HG02870 (cell line): ENCODE measurements around the gene TLE3.

ENCODE experiments used
- ATAC-seq: cut with Tn5 transposase; IDR thresholded peaks from one replicate; pipeline ENCODE4 v1.9.1; 2021; ENCODE audit warnings: mild to moderate bottlenecking, moderate library complexity; ENCODE audit not compliant: unreplicated experiment

The TLE3 gene

DNA sequence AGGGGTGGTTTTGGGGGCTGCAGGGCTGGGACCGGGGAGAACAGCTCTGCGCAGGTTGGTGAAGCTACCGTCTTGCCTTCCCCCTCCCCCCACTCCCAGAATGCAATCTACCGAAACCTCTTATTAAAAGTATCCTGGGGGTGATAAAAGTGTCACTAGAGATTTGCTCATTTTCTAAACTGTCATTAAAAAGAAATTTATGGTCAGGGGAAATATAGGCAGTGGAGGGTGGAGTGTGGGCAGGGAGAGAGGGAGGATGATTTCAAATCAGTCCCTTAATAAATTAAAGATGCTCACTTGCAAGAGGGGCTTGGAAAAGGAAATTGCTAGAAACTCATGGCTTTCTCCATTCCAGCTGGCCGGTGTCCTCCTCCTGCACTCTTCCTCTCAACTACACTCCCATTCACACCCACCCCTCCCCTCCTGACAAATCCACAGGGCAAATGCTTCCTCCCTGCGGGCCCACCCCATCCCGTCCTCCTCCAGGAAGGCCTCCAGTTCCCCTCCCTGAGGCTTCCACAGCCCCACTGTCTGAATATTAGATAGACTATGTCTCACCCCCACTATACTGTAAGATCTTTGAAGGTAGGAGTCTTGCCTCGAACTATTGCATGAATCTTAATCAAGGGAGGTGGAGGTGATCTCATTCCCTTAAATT, 83.9 kb downstream of the TLE3 start:
- no peak for ATAC-seq

DNA sequence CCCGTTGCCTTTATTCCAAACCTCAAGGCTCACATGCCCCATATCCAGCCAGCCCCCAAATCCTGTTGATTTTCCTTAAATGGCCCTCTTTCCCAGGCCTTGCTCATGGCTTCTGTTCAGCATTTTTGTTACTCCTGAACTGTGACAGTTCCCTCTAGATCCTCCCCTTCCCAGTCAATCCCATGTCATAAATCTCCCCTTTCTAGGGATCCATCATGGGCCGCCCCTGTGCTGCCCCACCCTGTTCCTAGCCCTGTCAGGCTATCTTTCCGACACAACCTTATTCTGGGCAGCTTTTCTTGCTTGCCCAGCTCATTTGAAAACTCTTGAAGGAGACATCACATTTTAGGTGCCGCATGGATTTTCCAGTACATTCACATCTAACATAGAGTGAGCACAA, 84.8 kb downstream of the TLE3 start:
- ATAC-seq: no peak

DNA sequence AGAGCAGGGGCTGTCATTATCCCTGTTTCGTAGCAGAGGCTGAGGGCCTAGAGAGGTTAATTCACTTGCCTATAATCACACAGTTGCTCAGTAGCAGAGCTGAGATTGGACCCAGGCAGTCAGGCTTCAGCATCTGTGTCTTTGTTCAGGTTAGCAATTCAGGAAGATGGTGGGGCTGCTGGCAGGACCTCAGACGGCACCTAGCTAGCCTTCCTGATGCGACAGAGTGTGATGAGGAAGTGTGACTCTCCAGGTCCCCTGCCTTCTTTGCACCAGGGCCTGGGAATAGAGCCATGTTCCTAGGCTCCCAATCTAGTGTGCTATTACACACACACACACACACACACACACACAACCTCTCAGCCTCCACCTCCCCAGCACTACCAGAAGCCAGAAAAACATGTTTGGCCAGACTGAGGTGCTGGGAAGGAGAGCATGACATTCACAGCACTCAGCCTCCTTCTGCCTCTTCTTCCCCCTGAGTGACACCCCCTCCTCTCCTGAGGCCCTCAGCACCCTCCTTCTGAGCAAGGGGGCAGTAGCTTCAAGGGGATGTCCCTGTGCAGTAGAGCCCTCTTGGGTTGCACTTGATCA, 88.9 kb downstream of the TLE3 start:
- no peak for ATAC-seq

DNA sequence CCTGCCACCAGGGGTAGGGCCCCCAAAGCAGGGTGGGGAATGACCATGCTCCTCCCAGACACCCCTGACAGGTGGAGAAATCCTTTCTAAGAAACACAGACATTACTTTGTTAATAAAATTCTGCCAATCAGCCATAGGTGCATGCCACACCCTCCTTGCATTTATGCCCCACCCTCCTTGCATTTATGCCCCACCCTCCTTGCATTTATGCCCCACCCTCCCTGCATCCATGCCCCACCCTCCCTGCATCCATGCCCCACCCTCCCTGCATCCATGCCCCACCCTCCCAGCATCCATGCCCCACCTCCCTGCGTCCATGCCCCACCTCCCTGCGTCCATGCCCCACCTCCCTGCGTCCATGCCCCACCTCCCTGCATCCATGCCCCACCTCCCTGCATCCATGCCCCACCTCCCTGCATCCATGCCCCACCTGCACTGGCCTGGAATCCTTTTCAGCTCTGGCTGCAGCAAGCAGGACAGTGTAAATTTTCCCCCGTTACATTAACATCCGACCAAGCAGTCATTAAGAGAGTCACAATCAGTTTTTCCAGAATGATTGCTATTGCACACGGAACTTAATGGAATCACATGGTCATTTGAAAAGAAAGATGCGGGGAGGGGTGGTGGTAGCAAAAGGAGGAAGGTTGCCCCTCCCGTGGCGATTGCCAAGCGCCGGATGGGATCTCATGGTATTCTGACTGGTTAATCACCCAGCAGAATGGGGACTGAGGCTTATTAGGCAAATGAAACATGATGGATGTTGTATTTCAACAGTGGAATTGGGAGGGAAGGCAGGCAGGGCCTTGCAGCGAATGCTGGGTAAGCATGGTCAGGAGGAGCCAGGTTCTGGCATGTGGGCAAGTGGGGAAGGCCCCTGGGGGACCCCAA, 91.2 kb downstream of the TLE3 start:
- no peak for ATAC-seq

DNA sequence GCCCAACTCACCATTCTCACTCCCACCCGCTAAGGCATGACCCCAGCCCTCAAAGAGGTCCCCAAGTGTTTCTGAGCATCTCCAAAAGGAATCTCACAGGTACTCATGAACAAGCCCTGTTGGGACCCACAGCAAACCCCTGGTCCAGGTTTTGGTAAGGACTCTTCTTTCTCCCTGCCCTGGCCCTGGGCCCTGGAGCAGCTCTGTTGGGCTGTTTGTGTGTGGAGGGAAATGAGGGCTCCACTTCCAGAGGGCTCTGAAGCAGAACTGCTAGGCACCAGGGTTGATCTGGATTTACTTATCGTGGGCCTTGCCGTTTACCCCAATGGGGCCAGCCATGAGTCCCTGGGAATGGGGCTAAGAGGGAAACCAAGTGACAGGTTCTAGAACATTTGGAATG, 92.9 kb downstream of the TLE3 start:
- no peak for ATAC-seq

DNA sequence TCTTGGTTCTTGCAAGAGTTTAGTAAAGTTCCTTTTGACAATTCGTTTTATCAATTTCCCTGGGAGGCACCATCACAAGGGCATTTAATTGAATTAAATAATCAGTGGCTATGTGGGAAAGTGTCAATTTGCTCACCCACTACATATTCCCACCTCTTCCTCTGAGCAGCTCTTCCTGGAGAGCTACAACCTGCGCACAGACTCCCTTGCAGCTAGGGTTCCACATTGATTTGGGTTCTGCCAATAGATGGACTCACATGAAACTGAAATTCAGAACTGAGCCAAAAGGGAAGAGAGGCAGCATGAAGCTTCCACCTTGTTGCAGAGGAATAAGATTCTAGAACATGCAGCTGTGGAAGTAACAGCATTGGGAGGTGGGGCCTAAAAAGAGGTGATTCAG, 94.8 kb downstream of the TLE3 start:
- no peak for ATAC-seq

DNA sequence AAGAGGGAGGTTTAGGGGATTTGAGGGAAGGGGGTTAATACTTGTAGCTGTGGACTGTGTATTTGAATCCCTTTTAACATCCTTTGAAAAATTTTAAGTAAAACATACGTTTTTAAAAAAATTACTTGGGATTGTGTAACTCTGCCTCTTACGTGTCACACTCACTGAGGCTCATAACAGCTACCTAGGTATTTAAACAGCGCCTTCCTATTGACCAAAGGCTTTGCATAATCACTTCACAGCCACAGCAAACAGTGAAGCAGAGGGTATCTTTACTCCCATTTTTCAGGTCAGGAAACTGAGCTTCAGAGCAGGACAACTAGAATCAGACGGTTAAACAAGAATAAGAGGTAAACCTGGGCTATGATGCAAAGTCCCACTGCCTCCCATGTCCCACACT, 95.9 kb downstream of the TLE3 start:
- ATAC-seq: no peak

DNA sequence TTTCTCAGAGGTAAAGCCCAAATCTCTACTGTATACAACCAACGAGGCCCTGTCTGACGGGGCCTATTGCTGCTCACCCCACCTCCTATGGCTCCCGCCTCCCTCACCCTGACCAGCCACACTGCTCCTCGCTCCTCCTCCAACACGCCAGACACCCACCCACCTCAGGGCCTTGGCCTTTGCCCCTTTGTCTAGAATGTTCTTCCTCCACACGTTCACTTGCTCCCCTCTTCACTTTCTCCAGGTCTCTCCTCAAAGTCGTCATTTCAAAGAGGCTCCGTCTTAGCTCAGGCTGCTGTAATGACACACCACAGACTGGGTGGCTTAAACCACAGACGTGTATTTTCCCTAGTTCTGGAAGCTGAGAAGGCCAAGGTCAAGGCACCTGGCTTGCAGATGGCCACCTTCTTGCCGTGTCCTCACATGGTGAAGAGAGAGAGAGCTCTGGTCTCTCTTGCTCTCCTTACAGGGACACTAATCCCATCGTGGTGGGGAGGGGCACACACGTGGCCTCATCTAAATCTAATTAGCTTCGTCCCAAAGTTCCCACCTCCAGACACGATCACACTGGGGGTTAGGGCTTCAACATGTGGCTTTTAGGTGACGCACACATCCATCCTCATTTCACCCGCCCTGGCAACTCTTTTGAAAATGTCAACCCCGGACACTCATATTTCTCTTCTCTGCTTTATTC, 98.2 kb downstream of the TLE3 start:
- ATAC-seq: no peak

DNA sequence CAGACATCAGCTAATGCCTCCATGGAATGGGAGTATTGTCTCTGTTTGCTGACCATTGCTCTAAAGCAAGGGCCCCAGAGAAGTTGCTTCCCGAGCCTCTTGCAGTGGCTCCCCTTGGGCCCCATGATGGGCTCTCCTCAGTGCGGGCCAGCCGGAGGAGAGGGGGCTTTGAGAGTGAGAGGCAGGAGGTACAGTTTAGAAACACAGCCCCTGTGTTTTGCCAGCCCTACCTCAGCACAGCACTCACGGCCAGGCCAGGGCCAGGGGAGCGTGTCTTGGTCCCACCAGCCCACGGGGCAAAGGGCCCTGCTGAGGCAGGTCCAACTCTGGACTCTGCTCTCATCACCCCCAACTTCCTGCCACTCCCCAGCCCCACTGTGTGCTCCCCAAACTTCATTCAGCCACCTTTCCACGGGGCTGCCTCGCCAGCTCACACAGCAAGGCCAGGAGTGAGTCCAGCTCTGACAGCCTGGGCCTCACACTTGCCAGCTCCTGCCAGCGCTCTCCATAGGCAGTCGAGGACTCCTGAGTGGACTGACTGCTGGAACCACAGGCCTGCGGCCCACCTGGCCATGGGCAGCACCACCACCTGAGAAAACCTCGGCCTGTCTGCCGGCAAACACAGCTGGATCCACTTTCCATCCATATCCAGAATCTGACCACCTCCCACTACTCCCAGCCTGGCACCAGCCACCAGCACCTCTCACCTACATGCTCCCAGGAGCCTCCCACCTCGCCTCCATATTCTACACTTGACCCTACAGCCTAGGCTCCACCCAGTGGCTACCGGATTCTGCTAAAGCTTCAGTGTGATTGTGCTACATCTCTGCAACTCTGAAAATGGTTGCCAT, 99.0 kb downstream of the TLE3 start:
- ATAC-seq: no peak

DNA sequence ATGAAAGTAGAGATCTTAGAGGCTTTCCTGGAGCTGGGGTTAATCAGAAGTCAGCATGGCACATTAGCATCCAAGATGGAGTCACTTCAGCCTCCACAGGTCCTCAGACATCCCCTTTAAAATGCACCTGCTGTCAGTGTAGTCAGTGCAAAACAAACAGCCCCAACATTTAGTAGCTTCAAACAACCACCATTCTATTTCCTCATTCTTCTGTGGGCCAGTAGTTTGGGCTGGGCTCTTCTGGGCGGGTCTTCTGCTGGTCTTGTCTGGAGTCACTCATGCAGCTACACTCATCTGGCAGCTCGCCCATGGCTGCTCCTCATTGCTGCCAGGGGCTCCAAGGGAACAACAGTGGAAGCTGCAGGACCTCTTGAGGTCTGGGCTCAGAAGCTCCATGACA, 99.9 kb downstream of the TLE3 start:
- no peak for ATAC-seq
